ENCODE data around the gene POSTN. TPM values are rescaled to one million over a fixed set of nuclear protein-coding genes. Genes with fewer than 3 reads are reported as not detected.

The POSTN gene
- total and polyA plus RNA-seq, 4 donors: 1.0 to 10.9 (median 1.3) TPM

DNA sequence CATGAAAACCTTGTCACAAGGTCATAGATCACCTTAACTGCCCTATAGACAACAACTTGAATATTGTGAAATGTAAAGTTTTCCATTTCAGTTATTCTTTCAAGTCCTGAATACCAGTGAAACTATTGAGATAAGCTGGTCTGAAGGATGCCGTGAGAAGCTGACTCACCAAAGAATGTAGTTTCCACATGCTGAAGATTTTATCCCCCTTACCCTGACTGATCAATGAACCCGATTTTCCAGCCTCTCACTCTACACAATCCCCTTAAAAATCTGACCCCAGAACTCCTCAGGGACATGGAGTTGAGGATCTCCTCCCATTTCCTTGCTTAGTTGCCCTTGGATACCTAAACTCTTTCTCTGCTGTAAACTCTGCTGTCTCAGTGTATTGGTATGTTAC lies 67.5 kb downstream of the POSTN start:
- TF ChIP-seq FOXA1 (IDR thresholded peaks at IDR 0.05) (no peak), SP1 (IDR thresholded peaks at IDR 0.05) (no peak), GABPA (IDR thresholded peaks at IDR 0.05 in 1 of 2, conservative IDR thresholded peaks at IDR 0.05 in 1 of 2) (no peak), RAD21 (IDR thresholded peaks at IDR 0.05) (no peak), NR2F2 (IDR thresholded peaks at IDR 0.05) (no peak), EGR1 (IDR thresholded peaks at IDR 0.05; ENCODE audit: low read depth in 2 of 2) (no peak), RXRA (IDR thresholded peaks at IDR 0.05) (no peak)
- TF ChIP-seq, protein P1, sequence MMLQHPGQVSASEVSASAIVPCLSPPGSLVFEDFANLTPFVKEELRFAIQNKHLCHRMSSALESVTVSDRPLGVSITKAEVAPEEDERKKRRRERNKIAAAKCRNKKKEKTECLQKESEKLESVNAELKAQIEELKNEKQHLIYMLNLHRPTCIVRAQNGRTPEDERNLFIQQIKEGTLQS (IDR thresholded peaks at IDR 0.05): no peak
- TF ChIP-seq, protein P2, sequence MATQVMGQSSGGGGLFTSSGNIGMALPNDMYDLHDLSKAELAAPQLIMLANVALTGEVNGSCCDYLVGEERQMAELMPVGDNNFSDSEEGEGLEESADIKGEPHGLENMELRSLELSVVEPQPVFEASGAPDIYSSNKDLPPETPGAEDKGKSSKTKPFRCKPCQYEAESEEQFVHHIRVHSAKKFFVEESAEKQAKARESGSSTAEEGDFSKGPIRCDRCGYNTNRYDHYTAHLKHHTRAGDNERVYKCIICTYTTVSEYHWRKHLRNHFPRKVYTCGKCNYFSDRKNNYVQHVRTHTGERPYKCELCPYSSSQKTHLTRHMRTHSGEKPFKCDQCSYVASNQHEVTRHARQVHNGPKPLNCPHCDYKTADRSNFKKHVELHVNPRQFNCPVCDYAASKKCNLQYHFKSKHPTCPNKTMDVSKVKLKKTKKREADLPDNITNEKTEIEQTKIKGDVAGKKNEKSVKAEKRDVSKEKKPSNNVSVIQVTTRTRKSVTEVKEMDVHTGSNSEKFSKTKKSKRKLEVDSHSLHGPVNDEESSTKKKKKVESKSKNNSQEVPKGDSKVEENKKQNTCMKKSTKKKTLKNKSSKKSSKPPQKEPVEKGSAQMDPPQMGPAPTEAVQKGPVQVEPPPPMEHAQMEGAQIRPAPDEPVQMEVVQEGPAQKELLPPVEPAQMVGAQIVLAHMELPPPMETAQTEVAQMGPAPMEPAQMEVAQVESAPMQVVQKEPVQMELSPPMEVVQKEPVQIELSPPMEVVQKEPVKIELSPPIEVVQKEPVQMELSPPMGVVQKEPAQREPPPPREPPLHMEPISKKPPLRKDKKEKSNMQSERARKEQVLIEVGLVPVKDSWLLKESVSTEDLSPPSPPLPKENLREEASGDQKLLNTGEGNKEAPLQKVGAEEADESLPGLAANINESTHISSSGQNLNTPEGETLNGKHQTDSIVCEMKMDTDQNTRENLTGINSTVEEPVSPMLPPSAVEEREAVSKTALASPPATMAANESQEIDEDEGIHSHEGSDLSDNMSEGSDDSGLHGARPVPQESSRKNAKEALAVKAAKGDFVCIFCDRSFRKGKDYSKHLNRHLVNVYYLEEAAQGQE (IDR thresholded peaks at IDR 0.05): no peak
- TF ChIP-seq, protein P3, sequence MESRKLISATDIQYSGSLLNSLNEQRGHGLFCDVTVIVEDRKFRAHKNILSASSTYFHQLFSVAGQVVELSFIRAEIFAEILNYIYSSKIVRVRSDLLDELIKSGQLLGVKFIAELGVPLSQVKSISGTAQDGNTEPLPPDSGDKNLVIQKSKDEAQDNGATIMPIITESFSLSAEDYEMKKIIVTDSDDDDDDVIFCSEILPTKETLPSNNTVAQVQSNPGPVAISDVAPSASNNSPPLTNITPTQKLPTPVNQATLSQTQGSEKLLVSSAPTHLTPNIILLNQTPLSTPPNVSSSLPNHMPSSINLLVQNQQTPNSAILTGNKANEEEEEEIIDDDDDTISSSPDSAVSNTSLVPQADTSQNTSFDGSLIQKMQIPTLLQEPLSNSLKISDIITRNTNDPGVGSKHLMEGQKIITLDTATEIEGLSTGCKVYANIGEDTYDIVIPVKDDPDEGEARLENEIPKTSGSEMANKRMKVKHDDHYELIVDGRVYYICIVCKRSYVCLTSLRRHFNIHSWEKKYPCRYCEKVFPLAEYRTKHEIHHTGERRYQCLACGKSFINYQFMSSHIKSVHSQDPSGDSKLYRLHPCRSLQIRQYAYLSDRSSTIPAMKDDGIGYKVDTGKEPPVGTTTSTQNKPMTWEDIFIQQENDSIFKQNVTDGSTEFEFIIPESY (IDR thresholded peaks at IDR 0.05): no peak
- TF ChIP-seq, protein P4, sequence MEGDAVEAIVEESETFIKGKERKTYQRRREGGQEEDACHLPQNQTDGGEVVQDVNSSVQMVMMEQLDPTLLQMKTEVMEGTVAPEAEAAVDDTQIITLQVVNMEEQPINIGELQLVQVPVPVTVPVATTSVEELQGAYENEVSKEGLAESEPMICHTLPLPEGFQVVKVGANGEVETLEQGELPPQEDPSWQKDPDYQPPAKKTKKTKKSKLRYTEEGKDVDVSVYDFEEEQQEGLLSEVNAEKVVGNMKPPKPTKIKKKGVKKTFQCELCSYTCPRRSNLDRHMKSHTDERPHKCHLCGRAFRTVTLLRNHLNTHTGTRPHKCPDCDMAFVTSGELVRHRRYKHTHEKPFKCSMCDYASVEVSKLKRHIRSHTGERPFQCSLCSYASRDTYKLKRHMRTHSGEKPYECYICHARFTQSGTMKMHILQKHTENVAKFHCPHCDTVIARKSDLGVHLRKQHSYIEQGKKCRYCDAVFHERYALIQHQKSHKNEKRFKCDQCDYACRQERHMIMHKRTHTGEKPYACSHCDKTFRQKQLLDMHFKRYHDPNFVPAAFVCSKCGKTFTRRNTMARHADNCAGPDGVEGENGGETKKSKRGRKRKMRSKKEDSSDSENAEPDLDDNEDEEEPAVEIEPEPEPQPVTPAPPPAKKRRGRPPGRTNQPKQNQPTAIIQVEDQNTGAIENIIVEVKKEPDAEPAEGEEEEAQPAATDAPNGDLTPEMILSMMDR (IDR thresholded peaks at IDR 0.05; ENCODE audit: low read depth, low read length, missing input control): no peak
- H3K27ac ChIP-seq (ENCODE audit: low read depth in 1 of 2, low read length in 2 of 2): no peak overlapping the region
- 62% methylated on average over 2 of the region's 2 CpGs for WGBS
- no peak overlapping the region for H3K9ac ChIP-seq (ENCODE audit: low read depth in 1 of 2, low read length in 2 of 2)
- no peaks in the 10 kb centered on the region for H3K36me3 ChIP-seq (ENCODE audit: control insufficient read depth in 4 of 4, insufficient read depth in 3 of 4, low read depth in 1 of 4, low read length in 3 of 4)
- no peak for DNase-seq (ENCODE audit: low spot score)
- peaks cover 2 to 7% (median 5%) of the 10 kb centered on the region in 4 donors for H3K9me3 ChIP-seq (ENCODE audit: control insufficient read depth in 4 of 4, low read length in 3 of 4)
- H3K4me1 ChIP-seq (ENCODE audit: control insufficient read depth in 4 of 4, insufficient read depth in 4 of 4, low read length in 3 of 4): no peaks in the 10 kb centered on the region
- no peak overlapping the region for H3K4me3 ChIP-seq (ENCODE audit: low read depth in 1 of 3, low read length in 3 of 3)
- H3K27me3 ChIP-seq (ENCODE audit: control insufficient read depth in 4 of 4, insufficient read depth in 4 of 4, low read length in 3 of 4): no peaks in the 10 kb centered on the region

DNA sequence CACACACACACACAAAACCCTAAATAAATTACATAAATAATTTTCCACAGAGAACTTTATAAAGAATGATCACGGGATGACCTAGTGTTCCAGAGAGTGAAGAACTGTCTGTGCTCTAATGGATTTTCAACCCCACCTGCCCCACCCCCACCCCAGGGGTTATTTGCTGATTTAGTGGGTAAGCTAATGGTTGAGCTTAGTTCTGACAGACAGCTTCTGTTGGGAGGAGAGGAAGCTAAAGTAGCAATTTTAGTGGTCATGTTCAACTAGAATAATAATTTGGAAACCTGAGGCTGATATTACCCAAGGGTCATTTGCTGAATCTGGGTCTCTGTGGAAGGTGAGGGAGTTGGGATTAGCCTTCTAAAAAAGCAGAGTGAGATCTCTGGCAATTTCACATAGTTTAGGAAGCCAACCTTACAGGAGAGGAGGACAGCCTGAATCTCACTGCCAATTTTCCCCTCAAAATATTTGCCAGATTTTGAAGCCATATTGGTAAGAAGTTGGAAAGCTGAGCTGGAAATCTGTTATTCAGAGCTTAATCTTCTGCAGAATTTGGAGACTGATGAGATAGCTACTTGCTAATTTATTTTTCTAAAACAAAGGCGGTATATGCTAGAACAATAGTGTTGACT lies 68.7 kb downstream of the POSTN start:
- no peaks in the 10 kb centered on the region for H3K4me1 ChIP-seq (ENCODE audit: control insufficient read depth in 4 of 4, insufficient read depth in 4 of 4, low read length in 3 of 4)
- TF ChIP-seq EGR1 (IDR thresholded peaks at IDR 0.05; ENCODE audit: low read depth in 2 of 2) (no peak), SP1 (IDR thresholded peaks at IDR 0.05) (no peak), HNF4G (IDR thresholded peaks at IDR 0.05) (no peak), JUND (IDR thresholded peaks at IDR 0.05) (no peak), YY1 (IDR thresholded peaks at IDR 0.05) (no peak), NR2F2 (IDR thresholded peaks at IDR 0.05) (no peak), RXRA (IDR thresholded peaks at IDR 0.05) (no peak), RAD21 (IDR thresholded peaks at IDR 0.05) (no peak)
- TF ChIP-seq, protein P4 (IDR thresholded peaks at IDR 0.05; ENCODE audit: low read depth, low read length, missing input control): no peak
- TF ChIP-seq, protein P5, sequence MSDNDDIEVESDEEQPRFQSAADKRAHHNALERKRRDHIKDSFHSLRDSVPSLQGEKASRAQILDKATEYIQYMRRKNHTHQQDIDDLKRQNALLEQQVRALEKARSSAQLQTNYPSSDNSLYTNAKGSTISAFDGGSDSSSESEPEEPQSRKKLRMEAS (IDR thresholded peaks at IDR 0.05): no peak
- H3K9ac ChIP-seq (ENCODE audit: low read depth in 1 of 2, low read length in 2 of 2): no peak overlapping the region
- H3K27me3 ChIP-seq (ENCODE audit: control insufficient read depth in 4 of 4, insufficient read depth in 4 of 4, low read length in 3 of 4): no peaks in the 10 kb centered on the region
- DNase-seq (ENCODE audit: low spot score): no peak
- peaks cover 2 to 7% (median 5%) of the 10 kb centered on the region in 4 donors for H3K9me3 ChIP-seq (ENCODE audit: control insufficient read depth in 4 of 4, low read length in 3 of 4)
- WGBS: 53% methylated on average over 2 of the region's 2 CpGs
- no peak overlapping the region for H3K27ac ChIP-seq (ENCODE audit: low read depth in 1 of 2, low read length in 2 of 2)
- no peak overlapping the region for H3K4me3 ChIP-seq (ENCODE audit: low read depth in 1 of 3, low read length in 3 of 3)
- H3K36me3 ChIP-seq (ENCODE audit: control insufficient read depth in 4 of 4, insufficient read depth in 3 of 4, low read depth in 1 of 4, low read length in 3 of 4): no peaks in the 10 kb centered on the region

Data from liver (tissue), 9 donors.